H9 (cell line): ENCODE results near the gene SLMAP. TPM values are rescaled to one million over a fixed set of nuclear protein-coding genes. Genes with fewer than 3 reads are reported as not detected.

ENCODE experiments used
- DNase-seq: peaks from one replicate; pipeline ENCODE4 v3.0.0-alpha.2; 2017
- H2AFZ ChIP-seq: one replicate; pipeline ENCODE4 v1.6.1; 2013; ENCODE audit warnings: mild to moderate bottlenecking, low read length, control low read depth, moderate library complexity
- H2AK5ac ChIP-seq: 2 replicates; pipeline ENCODE4 v1.6.1; 2013; ENCODE audit warnings: low read length, control low read depth, mixed read lengths; ENCODE audit not compliant: insufficient read length
- H2BK120ac ChIP-seq: one replicate; pipeline ENCODE4 v1.6.1; 2013; ENCODE audit warnings: low read depth, mild to moderate bottlenecking, low read length, control low read depth, inconsistent platforms; ENCODE audit not compliant: poor library complexity, severe bottlenecking
- H2BK12ac ChIP-seq: 2 replicates; pipeline ENCODE4 v1.6.1; 2013; ENCODE audit warnings: low read length, control low read depth, mixed read lengths, low read depth; ENCODE audit not compliant: insufficient read length
- H2BK15ac ChIP-seq: 2 replicates; pipeline ENCODE4 v1.6.1; 2013; ENCODE audit warnings: low read depth, low read length, control low read depth
- H2BK20ac ChIP-seq: one replicate; pipeline ENCODE4 v1.6.1; 2013; ENCODE audit warnings: low read depth, mild to moderate bottlenecking, low read length, control low read depth, inconsistent platforms; ENCODE audit not compliant: poor library complexity, severe bottlenecking
- H2BK5ac ChIP-seq: 2 replicates; pipeline ENCODE4 v1.6.1; 2013; ENCODE audit warnings: low read length, control low read depth, mixed read lengths; ENCODE audit not compliant: insufficient read length
- H3K14ac ChIP-seq: 2 replicates; pipeline ENCODE4 v1.6.1; 2013; ENCODE audit warnings: low read length, control low read depth; ENCODE audit not compliant: insufficient read depth
- H3K18ac ChIP-seq: 2 replicates; pipeline ENCODE4 v1.6.1; 2013; ENCODE audit warnings: low read depth, mild to moderate bottlenecking, mixed read lengths, low read length, control low read depth; ENCODE audit not compliant: insufficient read length
- H3K23ac ChIP-seq: 2 replicates; pipeline ENCODE4 v1.6.1; 2013; ENCODE audit warnings: low read length, control low read depth, mixed read lengths, low read depth; ENCODE audit not compliant: insufficient read length
- H3K23me2 ChIP-seq: 2 replicates; pipeline ENCODE4 v1.6.1; 2013; ENCODE audit warnings: low read depth, mild to moderate bottlenecking, mixed read lengths, low read length, control low read depth; ENCODE audit not compliant: insufficient read length, poor library complexity, severe bottlenecking
- H3K27ac ChIP-seq: 2 replicates; pipeline ENCODE4 v1.5.1; 2013; ENCODE audit warnings: low read length, control low read depth, mixed read lengths, low read depth; ENCODE audit not compliant: insufficient read length
- H3K27me3 ChIP-seq: 2 replicates; pipeline ENCODE4 v1.6.1; 2013; ENCODE audit warnings: low read length, control low read depth, inconsistent platforms; ENCODE audit not compliant: insufficient read depth
- H3K4ac ChIP-seq: 2 replicates; pipeline ENCODE4 v1.6.1; 2013; ENCODE audit warnings: low read depth, mild to moderate bottlenecking, control low read depth, inconsistent platforms, low read length, moderate library complexity
- H3K4me1 ChIP-seq: 2 replicates; pipeline ENCODE4 v1.6.1; 2013; ENCODE audit warnings: low read length, control low read depth, inconsistent platforms; ENCODE audit not compliant: insufficient read depth
- H3K4me2 ChIP-seq: 2 replicates; pipeline ENCODE4 v1.6.1; 2013; ENCODE audit warnings: low read length, control low read depth, mixed read lengths; ENCODE audit not compliant: insufficient read length, insufficient read depth
- H3K56ac ChIP-seq: 2 replicates; pipeline ENCODE4 v1.6.1; 2013; ENCODE audit warnings: low read depth, mild to moderate bottlenecking, mixed read lengths, low read length, control low read depth; ENCODE audit not compliant: insufficient read length
- H3K79me1 ChIP-seq: 2 replicates; pipeline ENCODE4 v1.6.1; 2013; ENCODE audit warnings: low read depth, mild to moderate bottlenecking, moderate library complexity, low read length, control low read depth, inconsistent platforms; ENCODE audit not compliant: insufficient read depth, poor library complexity, severe bottlenecking
- H3K79me2 ChIP-seq: 2 replicates; pipeline ENCODE4 v1.6.1; 2013; ENCODE audit warnings: low read length, control low read depth, inconsistent platforms; ENCODE audit not compliant: insufficient read depth
- H3K9ac ChIP-seq: 2 replicates; pipeline ENCODE4 v1.6.1; 2013; ENCODE audit warnings: low read length, control low read depth, mixed read lengths; ENCODE audit not compliant: insufficient read length; ENCODE audit errors: extremely low read depth
- H3K9me3 ChIP-seq: one replicate; pipeline ENCODE4 v1.6.1; 2013; ENCODE audit warnings: low read depth, low read length, inconsistent platforms; ENCODE audit not compliant: control insufficient read depth
- H3T11ph ChIP-seq: one replicate; pipeline ENCODE4 v1.6.1; 2013; ENCODE audit warnings: mild to moderate bottlenecking, low read length, control low read depth, inconsistent platforms
- H4K20me1 ChIP-seq: one replicate; pipeline ENCODE4 v1.6.1; 2013; ENCODE audit not compliant: control insufficient read depth, insufficient read length, insufficient read depth
- H4K5ac ChIP-seq: 2 replicates; pipeline ENCODE4 v1.6.1; 2013; ENCODE audit warnings: low read depth, mild to moderate bottlenecking, mixed read lengths, low read length, control low read depth; ENCODE audit not compliant: insufficient read length
- H4K8ac ChIP-seq: replicated peaks from 2 replicates; pipeline ENCODE4 v1.6.1; 2013; ENCODE audit warnings: low read length, control low read depth, mixed read lengths, low read depth; ENCODE audit not compliant: insufficient read length
- H4K91ac ChIP-seq: 2 replicates; pipeline ENCODE4 v1.6.1; 2013; ENCODE audit warnings: low read depth, mild to moderate bottlenecking, moderate library complexity, mixed read lengths, low read length, control low read depth; ENCODE audit not compliant: insufficient read length
- H3K27ac Mint-ChIP-seq, 3 experiments: 2 replicates in 2 of 3; 3 replicates in 1 of 3; pipeline ENCODE4 v1.8.0; 2020 to 2021; ENCODE audit warnings: mixed read lengths in 3 of 3, mild to moderate bottlenecking in 1 of 3, moderate library complexity in 1 of 3
- H3K27me3 Mint-ChIP-seq: 2 replicates; pipeline ENCODE4 v1.8.0; 2021; ENCODE audit warnings: low read depth, mild to moderate bottlenecking, moderate library complexity, mixed read lengths
- H3K36me3 Mint-ChIP-seq, 3 experiments: 2 replicates in 2 of 3; 3 replicates in 1 of 3; pipeline ENCODE4 v1.8.0; 2020 to 2021; ENCODE audit warnings: low read depth in 3 of 3, mixed read lengths in 3 of 3; ENCODE audit not compliant: insufficient read depth in 1 of 3
- H3K4me1 Mint-ChIP-seq, 2 experiments: 2 replicates each; pipeline ENCODE4 v1.8.0; 2020; ENCODE audit warnings: mixed read lengths in 2 of 2
- H3K4me3 Mint-ChIP-seq, 2 experiments: 2 replicates in 1 of 2; 3 replicates in 1 of 2; pipeline ENCODE4 v1.8.0; 2020 to 2021; ENCODE audit warnings: mild to moderate bottlenecking in 2 of 2, mixed read lengths in 2 of 2, moderate library complexity in 1 of 2
- H3K9me3 Mint-ChIP-seq, 2 experiments: 2 replicates in 1 of 2; 3 replicates in 1 of 2; pipeline ENCODE4 v1.8.0; 2020; ENCODE audit warnings: mild to moderate bottlenecking in 2 of 2, mixed read lengths in 2 of 2, moderate library complexity in 1 of 2
- WGBS: extraction: QIAGEN DNeasy Blood & Tissue Kit; methylation state at CpG from one replicate; pipeline ENCODE4 v1.1.7; 2013; ENCODE audit warnings: missing lambda C conversion rate, low lambda C conversion rate, mixed read lengths; ENCODE audit not compliant: insufficient read length; ENCODE audit errors: extremely low coverage; 5-methylcytosine and 5-hydroxymethylcytosine counted together
- total RNA-seq: library from RNA; stranded (reverse); gene quantifications from 2 replicates; pipeline ENCODE4 v1.2.1, GENCODE V29; 2021
- TF ChIP-seq, protein P1 (sequence below): fragments of 200-600 bp; sonication (generic); conservative IDR thresholded peaks from 3 replicates; pipeline ENCODE4 v1.8.0; 2021; ENCODE audit warnings: antibody characterized with exemption, mild to moderate bottlenecking

The SLMAP gene
- total RNA-seq, 1 experiment from 2014 or later, result 65.1 TPM

DNA sequence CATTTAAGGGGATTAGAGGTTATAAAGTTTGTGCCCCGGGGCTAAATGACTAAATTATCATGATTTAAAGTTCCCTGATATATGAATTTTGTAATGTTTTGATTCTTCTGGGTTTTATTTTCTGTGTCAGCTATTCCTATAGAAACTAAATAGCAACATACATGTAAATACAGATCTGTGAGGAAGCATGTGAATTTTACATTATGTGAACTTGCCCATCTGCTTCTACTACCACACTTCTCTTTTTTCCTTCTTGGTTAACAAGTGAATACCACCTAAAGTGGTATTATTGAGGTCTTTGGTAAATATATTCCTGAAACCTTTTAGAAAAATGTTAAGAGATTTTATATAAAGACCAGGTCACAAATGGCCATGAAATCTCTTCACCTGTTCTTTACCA lies 29.3 kb downstream of the SLMAP start:
- H3K56ac ChIP-seq, result no peak overlapping the region
- H3K23me2 ChIP-seq, result no peaks in the 10 kb centered on the region
- H2AK5ac ChIP-seq, result no peak overlapping the region
- H3K36me3 Mint-ChIP-seq, result no peaks in the 10 kb centered on the region; a peak in 1 of 7 replicates
- peaks cover 5% of the 10 kb centered on the region for H3K79me1 ChIP-seq
- no peak overlapping the region for H3T11ph ChIP-seq
- H3K4me3 Mint-ChIP-seq, result no peak overlapping the region
- no peaks in the 10 kb centered on the region for H4K20me1 ChIP-seq
- H3K9ac ChIP-seq, result no peak overlapping the region
- no peak overlapping the region for H2BK120ac ChIP-seq
- no peak overlapping the region for H4K91ac ChIP-seq
- H3K27me3 Mint-ChIP-seq, result no peaks in the 10 kb centered on the region
- no peak overlapping the region for H2BK15ac ChIP-seq
- H3K27me3 ChIP-seq, result no peaks in the 10 kb centered on the region
- H3K27ac Mint-ChIP-seq, result no peak overlapping the region
- H4K8ac ChIP-seq, result no peak overlapping the region
- no peaks in the 10 kb centered on the region for H3K4me1 ChIP-seq
- no peak overlapping the region for H3K14ac ChIP-seq
- TF ChIP-seq, protein P1, sequence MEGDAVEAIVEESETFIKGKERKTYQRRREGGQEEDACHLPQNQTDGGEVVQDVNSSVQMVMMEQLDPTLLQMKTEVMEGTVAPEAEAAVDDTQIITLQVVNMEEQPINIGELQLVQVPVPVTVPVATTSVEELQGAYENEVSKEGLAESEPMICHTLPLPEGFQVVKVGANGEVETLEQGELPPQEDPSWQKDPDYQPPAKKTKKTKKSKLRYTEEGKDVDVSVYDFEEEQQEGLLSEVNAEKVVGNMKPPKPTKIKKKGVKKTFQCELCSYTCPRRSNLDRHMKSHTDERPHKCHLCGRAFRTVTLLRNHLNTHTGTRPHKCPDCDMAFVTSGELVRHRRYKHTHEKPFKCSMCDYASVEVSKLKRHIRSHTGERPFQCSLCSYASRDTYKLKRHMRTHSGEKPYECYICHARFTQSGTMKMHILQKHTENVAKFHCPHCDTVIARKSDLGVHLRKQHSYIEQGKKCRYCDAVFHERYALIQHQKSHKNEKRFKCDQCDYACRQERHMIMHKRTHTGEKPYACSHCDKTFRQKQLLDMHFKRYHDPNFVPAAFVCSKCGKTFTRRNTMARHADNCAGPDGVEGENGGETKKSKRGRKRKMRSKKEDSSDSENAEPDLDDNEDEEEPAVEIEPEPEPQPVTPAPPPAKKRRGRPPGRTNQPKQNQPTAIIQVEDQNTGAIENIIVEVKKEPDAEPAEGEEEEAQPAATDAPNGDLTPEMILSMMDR, result no peak
- H3K27ac ChIP-seq, result no peak overlapping the region
- no peak overlapping the region for H2BK12ac ChIP-seq
- H3K4me2 ChIP-seq, result no peak overlapping the region
- H3K4me1 Mint-ChIP-seq, result peaks cover 6 to 7% of the 10 kb centered on the region in 2 experiments; a peak in 2 of 4 replicates
- H3K23ac ChIP-seq, result no peak overlapping the region
- H2BK5ac ChIP-seq, result no peak overlapping the region
- WGBS, result no CpG with 5 or more reads among the region's 1 CpG
- H3K18ac ChIP-seq, result no peak overlapping the region
- no peak overlapping the region for H2BK20ac ChIP-seq
- H3K79me2 ChIP-seq, result peaks cover 2% of the 10 kb centered on the region; the same call in 1 of the 2 replicates
- DNase-seq, result no peak
- no peak overlapping the region for H4K5ac ChIP-seq
- no peaks in the 10 kb centered on the region for H3K9me3 Mint-ChIP-seq
- no peak overlapping the region for H3K4ac ChIP-seq
- H2AFZ ChIP-seq, result no peak overlapping the region
- H3K9me3 ChIP-seq, result no peaks in the 10 kb centered on the region
